ENCODE measurements around the gene METTL27.

- TF ChIP-seq CTCF (IDR thresholded peaks at IDR 0.05) (no peak), POLR2A (IDR thresholded peaks at IDR 0.05) (no peak), POLR2AphosphoS5 (IDR thresholded peaks at IDR 0.05) (peak; percentile 49), EP300 (IDR thresholded peaks at IDR 0.05) (no peak)
Measured at GRCh38 chr7:73851410-73852338, 9.4 kb upstream of the METTL27 start.

All from gastroesophageal sphincter (tissue), 3 donors.